Ovary (tissue), 9 donors: Measurements from ENCODE around the gene SEC14L1. TPM values are rescaled to one million over a fixed set of nuclear protein-coding genes. Genes with fewer than 3 reads are reported as not detected.

Experiments used
- DNase-seq, 5 donors: peaks; one replicate each; pipeline ENCODE4 v3.0.0-alpha.2; 2019 to 2020
- H3K27ac ChIP-seq, 2 donors: fragments of 200-600 bp; one replicate each; pipeline versions ENCODE4 v1.5.1 to v1.8.0; 2019 to 2022
- H3K27me3 ChIP-seq: fragments of 200-600 bp; one replicate; pipeline ENCODE4 v1.8.0; 2022
- H3K36me3 ChIP-seq: fragments of 200-600 bp; sonication (generic); one replicate; pipeline ENCODE4 v1.5.1; 2019
- H3K4me1 ChIP-seq: one replicate; pipeline ENCODE4 v1.8.1; 2013; ENCODE audit warnings: mild to moderate bottlenecking, moderate library complexity; ENCODE audit not compliant: insufficient read depth
- H3K4me3 ChIP-seq: fragments of 200-600 bp; sonication (generic); one replicate; pipeline ENCODE4 v1.5.1; 2017
- H3K9me3 ChIP-seq, 2 donors: fragments of 200-600 bp in 1 of 2; sonication (generic) in 1 of 2; one replicate each; pipeline versions ENCODE4 v1.5.1 to v1.8.1; 2013 to 2019; ENCODE audit warnings: mild to moderate bottlenecking in 1 of 2, moderate library complexity in 1 of 2
- EP300 ChIP-seq: sonication (generic); formaldehyde crosslinking; IDR thresholded peaks from one replicate; pipeline ENCODE4 v1.6.1; 2017; ENCODE audit warnings: antibody characterized with exemption
- POLR2A ChIP-seq: fragments of 450-650 bp; IDR thresholded peaks from one replicate; pipeline ENCODE4 v1.6.1; 2017; ENCODE audit warnings: antibody characterized with exemption, mild to moderate bottlenecking, moderate library complexity
- WGBS, 3 donors: extraction: QIAGEN DNeasy Blood & Tissue Kit in 1 of 3; methylation state at CpG; one replicate each; pipeline versions ENCODE4 v1.1.5 to v1.1.7; 2013 to 2017; 5-methylcytosine and 5-hydroxymethylcytosine counted together
- intact Hi-C, 4 donors: fragments of 100-400 bp; cut with DNase I; formaldehyde crosslinking; loops; one replicate each; pipeline versions ENCODE4 v1.11.0 to v1.15.1; 2022 to 2023
- polyA plus RNA-seq, 2 donors: library from polyadenylated mRNA; stranded (reverse); fragments of 200-250 nt in 1 of 2; fragments of 350-450 nt in 1 of 2; fragmentation: Illumina TruSeq in 1 of 2; extraction: RNeasy Lipid Tissue Mini Kit (QIAGEN cat#74804) in 1 of 2; gene quantifications; one replicate each; pipeline ENCODE4 v1.2.3, GENCODE V29; 2013 to 2014
- total RNA-seq, 7 donors: library from RNA; depleted of rRNA in 2 of 7; stranded (reverse); fragments of >200 nt in 2 of 7; fragmentation: NEBNext Ultra II Directional in 3 of 7; extraction: Animal tissue kit (Norgen Biotek cat#: 25700) in 3 of 7; gene quantifications; one replicate each; pipeline versions ENCODE4 v1.1.0 to v1.2.4, GENCODE V29; 2016 to 2023
- TF ChIP-seq, protein P1 (sequence below), 3 donors: fragments of 450-650 bp in 2 of 3; fragments of 200-600 bp in 1 of 3; IDR thresholded peaks; one replicate each; pipeline versions ENCODE4 v1.5.1 to v1.8.0; 2016 to 2022; ENCODE audit warnings: antibody characterized with exemption in 3 of 3, mild to moderate bottlenecking in 1 of 3
- donor health status: DM: no; HTN: no; CAD: no; lungs with moderate emphysema.
- donor health status: DM: no; HTN: no; CAD: no.
- donor health status: Bipolar disorder and iron deficiency.
- donor health status: DM: yes; HTN: yes; CAD: no.
- donor health status: DM: no; HTN: no; CAD: no.
- donor health status: DM: yes; HTN: yes; CAD: no.

SEC14L1 gene
- total and polyA plus RNA-seq, 9 donors, result 29.1 to 78.7 (median 53.7) TPM

DNA sequence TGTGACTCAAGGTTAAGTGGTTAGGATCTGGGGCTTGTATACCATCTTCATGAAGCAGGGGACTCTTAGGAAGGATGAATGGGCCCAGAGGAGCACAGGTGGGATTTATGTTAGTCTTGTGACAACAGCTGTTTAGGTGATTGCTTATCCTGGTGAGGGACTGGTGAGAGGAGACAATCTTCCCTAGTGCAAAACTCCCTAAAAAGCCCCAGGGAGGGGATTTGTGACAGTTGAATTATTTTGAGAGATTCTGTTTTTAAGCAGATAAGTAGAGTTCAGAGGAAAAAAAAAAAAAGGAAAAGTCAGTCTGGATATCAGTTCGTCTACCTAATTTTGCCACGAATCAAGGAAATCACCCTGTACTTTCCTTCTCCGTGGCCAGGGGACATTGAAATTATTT is 35.1 kb upstream of the SEC14L1 start:
- Histone ChIP-seq H3K4me1 (peaks cover 7% of the 10 kb centered on the region), H3K27ac (no peak overlapping the region), H3K4me3 (no peak overlapping the region), H3K36me3 (no peaks in the 10 kb centered on the region), H3K9me3 (no peaks in the 10 kb centered on the region), H3K27me3 (no peaks in the 10 kb centered on the region)
- WGBS, 3 donors, result 88 to 93% (median 92%) methylated on average over 3 of the region's 3 CpGs
- intact Hi-C loops, result loop anchor here in 1 of 4 donors (5.0 kb wide), 1 partner anchor 52 kb away; no protein-coding TSS in a partner anchor
- DNase-seq, result no peak
- no peak for TF ChIP-seq EP300
- no peak for TF ChIP-seq POLR2A
- TF ChIP-seq, protein P1, sequence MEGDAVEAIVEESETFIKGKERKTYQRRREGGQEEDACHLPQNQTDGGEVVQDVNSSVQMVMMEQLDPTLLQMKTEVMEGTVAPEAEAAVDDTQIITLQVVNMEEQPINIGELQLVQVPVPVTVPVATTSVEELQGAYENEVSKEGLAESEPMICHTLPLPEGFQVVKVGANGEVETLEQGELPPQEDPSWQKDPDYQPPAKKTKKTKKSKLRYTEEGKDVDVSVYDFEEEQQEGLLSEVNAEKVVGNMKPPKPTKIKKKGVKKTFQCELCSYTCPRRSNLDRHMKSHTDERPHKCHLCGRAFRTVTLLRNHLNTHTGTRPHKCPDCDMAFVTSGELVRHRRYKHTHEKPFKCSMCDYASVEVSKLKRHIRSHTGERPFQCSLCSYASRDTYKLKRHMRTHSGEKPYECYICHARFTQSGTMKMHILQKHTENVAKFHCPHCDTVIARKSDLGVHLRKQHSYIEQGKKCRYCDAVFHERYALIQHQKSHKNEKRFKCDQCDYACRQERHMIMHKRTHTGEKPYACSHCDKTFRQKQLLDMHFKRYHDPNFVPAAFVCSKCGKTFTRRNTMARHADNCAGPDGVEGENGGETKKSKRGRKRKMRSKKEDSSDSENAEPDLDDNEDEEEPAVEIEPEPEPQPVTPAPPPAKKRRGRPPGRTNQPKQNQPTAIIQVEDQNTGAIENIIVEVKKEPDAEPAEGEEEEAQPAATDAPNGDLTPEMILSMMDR (IDR thresholded peaks at IDR 0.05), result no peak

DNA sequence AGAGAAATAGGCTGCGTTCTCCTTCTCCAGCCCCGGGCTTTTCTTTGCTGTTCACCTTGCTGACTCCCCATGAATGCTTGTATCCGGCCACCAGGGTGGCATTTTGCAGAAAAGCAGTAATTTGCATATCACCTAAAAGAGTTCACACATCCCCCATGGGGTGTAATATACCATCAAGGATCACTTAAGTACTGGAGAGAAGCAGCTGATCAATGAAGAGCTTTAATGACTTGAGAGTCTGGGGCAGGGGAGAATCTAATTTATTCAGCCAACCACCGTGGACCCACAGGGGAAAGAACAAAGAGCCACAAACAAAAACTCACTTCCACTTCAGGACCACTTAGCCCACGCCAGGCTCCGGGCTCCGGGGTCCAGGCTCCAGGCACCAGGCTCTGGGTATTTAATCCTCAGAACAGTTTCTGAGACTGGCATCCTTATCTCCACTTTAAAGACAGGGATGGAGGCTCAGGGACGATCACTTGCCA is 33.9 kb upstream of the SEC14L1 start:
- 79 to 88% (median 83%) methylated on average over 8 of the region's 8 CpGs for WGBS, 3 donors
- H3K36me3 ChIP-seq, result no peaks in the 10 kb centered on the region

DNA sequence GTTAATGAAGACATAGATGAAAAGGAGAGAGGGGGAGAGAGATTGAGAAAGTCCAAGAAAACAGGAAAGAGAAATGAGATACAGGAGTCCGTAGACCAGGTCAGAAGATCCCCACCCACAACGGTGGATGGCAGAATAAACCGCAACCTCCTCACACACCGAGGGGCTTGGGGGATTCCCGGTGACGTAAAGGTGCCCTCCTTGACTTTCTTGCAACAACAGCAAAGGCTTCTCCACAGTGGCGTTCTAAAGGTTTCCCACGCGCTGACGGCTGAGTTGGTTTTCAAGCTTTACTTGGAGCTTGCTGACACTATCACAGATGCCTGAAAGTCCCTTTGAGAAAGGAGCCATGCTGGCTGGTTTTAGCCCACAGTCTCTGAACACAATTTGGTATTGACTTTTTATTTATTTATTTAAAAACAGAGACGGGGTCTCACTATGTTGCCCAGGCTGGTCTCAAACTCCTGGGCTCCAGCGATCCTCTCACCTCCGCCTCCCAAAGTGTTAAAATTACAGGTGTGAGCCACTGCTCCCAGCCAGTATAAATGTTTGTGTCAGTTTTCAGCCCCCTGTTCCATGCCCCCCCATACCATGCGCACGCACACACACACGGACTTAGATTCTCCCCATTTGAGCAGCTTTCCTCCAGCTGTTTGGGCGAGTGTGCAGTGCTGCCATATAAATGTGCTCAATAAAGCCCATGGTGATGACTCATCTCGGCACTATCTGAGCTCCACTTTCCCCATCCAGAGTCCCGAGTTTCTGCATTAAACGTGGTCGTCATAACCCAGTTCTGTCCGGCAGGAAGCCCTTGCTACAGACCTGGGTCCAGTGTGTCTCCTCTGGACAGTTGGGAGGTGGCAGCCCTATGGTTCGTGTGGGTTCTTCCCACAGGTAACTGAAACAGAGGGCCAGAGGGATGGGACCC is 33.0 kb upstream of the SEC14L1 start:
- intact Hi-C loops, result loop anchor here in 1 of 4 donors (5.0 kb wide), 1 partner anchor 50 kb away; no protein-coding TSS in a partner anchor

More for the DNA sequence above, 33.9 kb upstream of the SEC14L1 start:
- TF ChIP-seq, protein P1 (IDR thresholded peaks at IDR 0.05), result no peak
- TF ChIP-seq POLR2A, result no peak
- TF ChIP-seq EP300, result no peak
- no peak for DNase-seq
- no peak overlapping the region for H3K4me3 ChIP-seq
- peaks cover 7% of the 10 kb centered on the region for H3K4me1 ChIP-seq
- intact Hi-C loops, result loop anchor here in 1 of 4 donors (5.0 kb wide), 1 partner anchor 50 kb away; no protein-coding TSS in a partner anchor
- H3K27me3 ChIP-seq, result no peaks in the 10 kb centered on the region
- H3K9me3 ChIP-seq, result no peaks in the 10 kb centered on the region
- no peak overlapping the region for H3K27ac ChIP-seq

DNA sequence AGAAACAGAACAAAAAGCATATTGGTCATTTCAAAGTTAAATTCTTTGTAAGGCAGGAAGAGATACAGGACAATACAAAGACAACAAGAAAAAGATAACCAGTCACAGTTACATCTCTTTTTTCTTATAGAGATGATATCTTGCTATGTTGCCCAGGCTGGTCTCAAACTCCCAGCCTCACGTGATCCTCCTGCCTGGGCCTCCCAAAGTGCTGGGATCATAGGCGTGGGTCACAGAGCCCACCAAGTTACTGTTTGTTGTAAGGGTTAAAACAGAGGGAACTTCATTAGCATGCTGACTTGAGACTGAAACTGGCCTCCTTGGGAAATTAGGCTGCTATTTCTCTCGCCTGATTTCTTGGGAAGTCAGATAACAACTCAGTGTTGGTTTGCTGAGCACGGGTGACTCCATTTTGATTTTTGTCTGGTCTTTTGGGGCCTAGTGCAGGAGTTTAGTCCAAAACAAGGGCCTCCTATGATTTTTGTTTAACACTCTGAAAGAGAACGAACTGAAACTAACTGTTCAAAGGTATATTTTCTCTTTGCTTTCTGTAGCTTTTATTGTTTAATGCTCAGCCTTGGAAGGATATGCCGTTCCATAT is 31.5 kb upstream of the SEC14L1 start:
- no peak for DNase-seq
- Histone ChIP-seq H3K27ac (peak overlapping the region in 1 of 2 donors; percentile 43), H3K4me3 (no peak overlapping the region), H3K4me1 (peaks cover 7% of the 10 kb centered on the region), H3K36me3 (no peaks in the 10 kb centered on the region), H3K9me3 (no peaks in the 10 kb centered on the region), H3K27me3 (no peaks in the 10 kb centered on the region)
- TF ChIP-seq EP300 (no peak), POLR2A (no peak)
- TF ChIP-seq, protein P1 (IDR thresholded peaks at IDR 0.05), result no peak
- intact Hi-C loops, result loop anchor here in 1 of 4 donors (5.0 kb wide), 1 partner anchor 48 kb away; no protein-coding TSS in a partner anchor
- WGBS, 3 donors, result 58 to 65% (median 58%) methylated on average over 6 of the region's 6 CpGs

More for the DNA sequence above, 33.0 kb upstream of the SEC14L1 start:
- H3K9me3 ChIP-seq, result no peaks in the 10 kb centered on the region
- H3K27me3 ChIP-seq, result no peaks in the 10 kb centered on the region
- peaks cover 7% of the 10 kb centered on the region for H3K4me1 ChIP-seq
- no peak overlapping the region for H3K4me3 ChIP-seq
- WGBS, 3 donors, result 84 to 85% (median 84%) methylated on average over 23 of the region's 23 CpGs
- TF ChIP-seq, protein P1 (IDR thresholded peaks at IDR 0.05), result no peak
- TF ChIP-seq EP300, result no peak
- TF ChIP-seq POLR2A, result no peak
- no peaks in the 10 kb centered on the region for H3K36me3 ChIP-seq
- no peak overlapping the region for H3K27ac ChIP-seq
- DNase-seq, result no peak
